H1 (cell line): ENCODE results near the gene PALM3. TPM values are rescaled to one million over a fixed set of nuclear protein-coding genes. Genes with fewer than 3 reads are reported as not detected.

Source experiments
- CBX5 ChIP-seq: fragments of 300-800, 300-1000 bp; sonication (generic); IDR thresholded peaks from 2 replicates; pipeline ENCODE4 v1.7.1; 2016; ENCODE audit warnings: antibody characterized with exemption, low read length, low read depth
- HDAC2 ChIP-seq, 2 experiments: fragments of 300-600 bp in 1 of 2; sonication (generic) in 1 of 2; IDR thresholded peaks; 2 replicates each; pipeline ENCODE4 v1.6.1; 2011 to 2012; ENCODE audit warnings: low read depth in 2 of 2, low read length in 2 of 2, mild to moderate bottlenecking in 2 of 2, moderate library complexity in 2 of 2, borderline replicate concordance in 1 of 2, inconsistent platforms in 1 of 2
- JUND ChIP-seq: IDR thresholded peaks from 2 replicates; pipeline ENCODE4 v1.6.1; 2011; ENCODE audit warnings: mild to moderate bottlenecking, improper control_type of control experiment, low read length
- NANOG ChIP-seq: IDR thresholded peaks from 2 replicates; pipeline ENCODE4 v1.6.1; 2011; ENCODE audit warnings: low read length, low read depth, mild to moderate bottlenecking, inconsistent platforms; ENCODE audit not compliant: insufficient read depth, poor library complexity, severe bottlenecking
- RBBP5 ChIP-seq: IDR thresholded peaks from 2 replicates; pipeline ENCODE4 v1.7.1; 2012; ENCODE audit warnings: low read depth, mild to moderate bottlenecking, inconsistent platforms, low read length, moderate library complexity, borderline replicate concordance
- SP1 ChIP-seq: IDR thresholded peaks from 2 replicates; pipeline ENCODE4 v1.6.1; 2011; ENCODE audit warnings: low read depth, low read length
- TAF1 ChIP-seq: IDR thresholded peaks from 2 replicates; pipeline ENCODE4 v1.6.1; 2011; ENCODE audit warnings: mild to moderate bottlenecking, low read depth, low read length
- polyA plus RNA-seq, 7 experiments: library from polyadenylated mRNA; depleted of rRNA in 3 of 7; stranded (reverse) in 5 of 7; unstranded in 2 of 7; fragments of >200 nt in 5 of 7; fragments of 200-250 nt in 2 of 7; gene quantifications; 1 replicate in 5 of 7; 2 replicates in 1 of 7; 4 replicates in 1 of 7; pipeline versions ENCODE4 v1.2.1 to v1.2.3, GENCODE V29; 2011 to 2013; ENCODE audit warnings: missing spikeins in 2 of 7, mixed read lengths in 2 of 7
- total RNA-seq: library from RNA; stranded (reverse); fragmentation: NEBNext Ultra II Directional; extraction: Animal tissue kit (Norgen Biotek cat#: 25700); gene quantifications from 2 replicates; pipeline ENCODE4 v1.2.1, GENCODE V29; 2021
- TF ChIP-seq, protein P1 (sequence below): IDR thresholded peaks from 2 replicates; pipeline ENCODE4 v1.6.1; 2011; ENCODE audit warnings: low read depth, mild to moderate bottlenecking, low read length; ENCODE audit not compliant: insufficient read depth
- TF ChIP-seq, protein P2 (sequence below): fragments of 300-600 bp; sonication (generic); IDR thresholded peaks from 2 replicates; pipeline ENCODE4 v1.7.1; 2012; ENCODE audit warnings: low read length, moderate library complexity, mild to moderate bottlenecking, inconsistent platforms; ENCODE audit not compliant: insufficient replicate concordance

PALM3 gene
- total and polyA plus RNA-seq, 2 of the 8 experiments (the other 6 are each of a cell fraction or from before 2014, with no cell fraction given): 5.8 to 31.3 TPM

DNA sequence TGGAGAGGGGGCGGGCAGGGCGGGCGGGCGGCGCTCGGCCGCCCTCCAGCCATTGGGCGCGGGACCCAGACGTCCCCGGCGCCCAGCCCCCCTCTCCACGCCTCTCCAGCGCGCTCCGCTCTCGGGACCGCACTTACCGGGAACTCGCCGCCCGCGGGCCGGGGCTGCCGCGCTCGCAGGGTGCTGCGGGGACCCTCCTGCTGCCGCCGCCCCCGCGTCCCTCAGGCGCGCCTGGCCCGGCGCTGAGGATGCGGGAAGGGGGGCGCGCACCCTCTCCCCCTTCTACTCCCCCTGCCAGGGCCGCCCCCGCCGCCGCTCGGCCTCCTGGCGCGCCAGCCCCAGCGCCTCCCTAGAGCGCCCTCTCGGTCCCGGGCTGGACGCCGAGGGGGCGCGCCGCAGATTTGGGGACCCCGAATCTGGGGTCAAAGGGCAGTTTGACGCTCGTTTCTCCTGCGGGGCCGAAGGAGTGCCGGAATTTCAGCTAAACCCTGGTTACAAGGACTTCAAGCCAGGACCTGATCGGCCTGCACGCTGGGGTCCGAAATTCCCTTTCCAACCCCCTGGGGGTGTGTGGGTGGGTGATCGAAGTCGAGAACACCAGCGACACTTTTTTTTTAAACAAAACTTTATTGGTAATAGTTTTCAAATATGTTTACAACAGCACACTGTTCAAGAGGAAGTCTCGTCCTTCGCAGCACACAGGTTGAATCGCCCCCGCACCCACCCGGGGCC lies 29.4 kb upstream of the PALM3 start (continued):
- TF ChIP-seq HDAC2 (IDR thresholded peaks at IDR 0.05; ENCODE audit: borderline replicate concordance in 1 of 2, low read depth in 2 of 2, low read length in 2 of 2): peak in 1 of 2 experiments; percentile 64; a peak in 1 of 4 replicates
- TF ChIP-seq RBBP5: 0 out of 2 replicates have a peak, but pooled peaks have one; percentile 65
- no peak for TF ChIP-seq CBX5
- no peak for TF ChIP-seq NANOG
- TF ChIP-seq SP1: no peak
- TF ChIP-seq, protein P1, sequence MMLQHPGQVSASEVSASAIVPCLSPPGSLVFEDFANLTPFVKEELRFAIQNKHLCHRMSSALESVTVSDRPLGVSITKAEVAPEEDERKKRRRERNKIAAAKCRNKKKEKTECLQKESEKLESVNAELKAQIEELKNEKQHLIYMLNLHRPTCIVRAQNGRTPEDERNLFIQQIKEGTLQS: no peak
- no peak for TF ChIP-seq TAF1
- no peak for TF ChIP-seq JUND
- TF ChIP-seq, protein P2, sequence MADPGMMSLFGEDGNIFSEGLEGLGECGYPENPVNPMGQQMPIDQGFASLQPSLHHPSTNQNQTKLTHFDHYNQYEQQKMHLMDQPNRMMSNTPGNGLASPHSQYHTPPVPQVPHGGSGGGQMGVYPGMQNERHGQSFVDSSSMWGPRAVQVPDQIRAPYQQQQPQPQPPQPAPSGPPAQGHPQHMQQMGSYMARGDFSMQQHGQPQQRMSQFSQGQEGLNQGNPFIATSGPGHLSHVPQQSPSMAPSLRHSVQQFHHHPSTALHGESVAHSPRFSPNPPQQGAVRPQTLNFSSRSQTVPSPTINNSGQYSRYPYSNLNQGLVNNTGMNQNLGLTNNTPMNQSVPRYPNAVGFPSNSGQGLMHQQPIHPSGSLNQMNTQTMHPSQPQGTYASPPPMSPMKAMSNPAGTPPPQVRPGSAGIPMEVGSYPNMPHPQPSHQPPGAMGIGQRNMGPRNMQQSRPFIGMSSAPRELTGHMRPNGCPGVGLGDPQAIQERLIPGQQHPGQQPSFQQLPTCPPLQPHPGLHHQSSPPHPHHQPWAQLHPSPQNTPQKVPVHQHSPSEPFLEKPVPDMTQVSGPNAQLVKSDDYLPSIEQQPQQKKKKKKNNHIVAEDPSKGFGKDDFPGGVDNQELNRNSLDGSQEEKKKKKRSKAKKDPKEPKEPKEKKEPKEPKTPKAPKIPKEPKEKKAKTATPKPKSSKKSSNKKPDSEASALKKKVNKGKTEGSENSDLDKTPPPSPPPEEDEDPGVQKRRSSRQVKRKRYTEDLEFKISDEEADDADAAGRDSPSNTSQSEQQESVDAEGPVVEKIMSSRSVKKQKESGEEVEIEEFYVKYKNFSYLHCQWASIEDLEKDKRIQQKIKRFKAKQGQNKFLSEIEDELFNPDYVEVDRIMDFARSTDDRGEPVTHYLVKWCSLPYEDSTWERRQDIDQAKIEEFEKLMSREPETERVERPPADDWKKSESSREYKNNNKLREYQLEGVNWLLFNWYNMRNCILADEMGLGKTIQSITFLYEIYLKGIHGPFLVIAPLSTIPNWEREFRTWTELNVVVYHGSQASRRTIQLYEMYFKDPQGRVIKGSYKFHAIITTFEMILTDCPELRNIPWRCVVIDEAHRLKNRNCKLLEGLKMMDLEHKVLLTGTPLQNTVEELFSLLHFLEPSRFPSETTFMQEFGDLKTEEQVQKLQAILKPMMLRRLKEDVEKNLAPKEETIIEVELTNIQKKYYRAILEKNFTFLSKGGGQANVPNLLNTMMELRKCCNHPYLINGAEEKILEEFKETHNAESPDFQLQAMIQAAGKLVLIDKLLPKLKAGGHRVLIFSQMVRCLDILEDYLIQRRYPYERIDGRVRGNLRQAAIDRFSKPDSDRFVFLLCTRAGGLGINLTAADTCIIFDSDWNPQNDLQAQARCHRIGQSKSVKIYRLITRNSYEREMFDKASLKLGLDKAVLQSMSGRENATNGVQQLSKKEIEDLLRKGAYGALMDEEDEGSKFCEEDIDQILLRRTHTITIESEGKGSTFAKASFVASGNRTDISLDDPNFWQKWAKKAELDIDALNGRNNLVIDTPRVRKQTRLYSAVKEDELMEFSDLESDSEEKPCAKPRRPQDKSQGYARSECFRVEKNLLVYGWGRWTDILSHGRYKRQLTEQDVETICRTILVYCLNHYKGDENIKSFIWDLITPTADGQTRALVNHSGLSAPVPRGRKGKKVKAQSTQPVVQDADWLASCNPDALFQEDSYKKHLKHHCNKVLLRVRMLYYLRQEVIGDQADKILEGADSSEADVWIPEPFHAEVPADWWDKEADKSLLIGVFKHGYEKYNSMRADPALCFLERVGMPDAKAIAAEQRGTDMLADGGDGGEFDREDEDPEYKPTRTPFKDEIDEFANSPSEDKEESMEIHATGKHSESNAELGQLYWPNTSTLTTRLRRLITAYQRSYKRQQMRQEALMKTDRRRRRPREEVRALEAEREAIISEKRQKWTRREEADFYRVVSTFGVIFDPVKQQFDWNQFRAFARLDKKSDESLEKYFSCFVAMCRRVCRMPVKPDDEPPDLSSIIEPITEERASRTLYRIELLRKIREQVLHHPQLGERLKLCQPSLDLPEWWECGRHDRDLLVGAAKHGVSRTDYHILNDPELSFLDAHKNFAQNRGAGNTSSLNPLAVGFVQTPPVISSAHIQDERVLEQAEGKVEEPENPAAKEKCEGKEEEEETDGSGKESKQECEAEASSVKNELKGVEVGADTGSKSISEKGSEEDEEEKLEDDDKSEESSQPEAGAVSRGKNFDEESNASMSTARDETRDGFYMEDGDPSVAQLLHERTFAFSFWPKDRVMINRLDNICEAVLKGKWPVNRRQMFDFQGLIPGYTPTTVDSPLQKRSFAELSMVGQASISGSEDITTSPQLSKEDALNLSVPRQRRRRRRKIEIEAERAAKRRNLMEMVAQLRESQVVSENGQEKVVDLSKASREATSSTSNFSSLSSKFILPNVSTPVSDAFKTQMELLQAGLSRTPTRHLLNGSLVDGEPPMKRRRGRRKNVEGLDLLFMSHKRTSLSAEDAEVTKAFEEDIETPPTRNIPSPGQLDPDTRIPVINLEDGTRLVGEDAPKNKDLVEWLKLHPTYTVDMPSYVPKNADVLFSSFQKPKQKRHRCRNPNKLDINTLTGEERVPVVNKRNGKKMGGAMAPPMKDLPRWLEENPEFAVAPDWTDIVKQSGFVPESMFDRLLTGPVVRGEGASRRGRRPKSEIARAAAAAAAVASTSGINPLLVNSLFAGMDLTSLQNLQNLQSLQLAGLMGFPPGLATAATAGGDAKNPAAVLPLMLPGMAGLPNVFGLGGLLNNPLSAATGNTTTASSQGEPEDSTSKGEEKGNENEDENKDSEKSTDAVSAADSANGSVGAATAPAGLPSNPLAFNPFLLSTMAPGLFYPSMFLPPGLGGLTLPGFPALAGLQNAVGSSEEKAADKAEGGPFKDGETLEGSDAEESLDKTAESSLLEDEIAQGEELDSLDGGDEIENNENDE: no peak
